WTC11 (cell line): ENCODE data around the gene KMT2D.

ENCODE experiments used
- JUN ChIP-seq: sonication (generic); formaldehyde crosslinking; IDR thresholded peaks from 2 replicates; pipeline ENCODE4 v1.8.0; 2023; ENCODE audit warnings: mild to moderate bottlenecking, missing genetic modification reagents
- KAT7 ChIP-seq: sonication (generic); formaldehyde crosslinking; IDR thresholded peaks from 2 replicates; pipeline ENCODE4 v1.8.1; 2023; ENCODE audit warnings: missing genetic modification reagents, mild to moderate bottlenecking, borderline replicate concordance
- RELA ChIP-seq: sonication (generic); formaldehyde crosslinking; IDR thresholded peaks from 2 replicates; pipeline ENCODE4 v1.8.1; 2022; ENCODE audit warnings: missing genetic modification reagents, mild to moderate bottlenecking, borderline replicate concordance
- TEAD4 ChIP-seq: sonication (generic); formaldehyde crosslinking; IDR thresholded peaks from 2 replicates; pipeline ENCODE4 v1.8.0; 2022; ENCODE audit warnings: mild to moderate bottlenecking, missing genetic modification reagents
- TF ChIP-seq, protein P1 (sequence below): fragments of 200-600 bp; IDR thresholded peaks from 2 replicates; pipeline ENCODE4 v1.8.0; 2022; ENCODE audit warnings: antibody characterized with exemption

- TF ChIP-seq JUN (CRISPR knock-in tag) (no peak), KAT7 (CRISPR knock-in tag) (no peak), TEAD4 (CRISPR knock-in tag) (no peak), RELA (CRISPR knock-in tag) (no peak)
- TF ChIP-seq, protein P1, sequence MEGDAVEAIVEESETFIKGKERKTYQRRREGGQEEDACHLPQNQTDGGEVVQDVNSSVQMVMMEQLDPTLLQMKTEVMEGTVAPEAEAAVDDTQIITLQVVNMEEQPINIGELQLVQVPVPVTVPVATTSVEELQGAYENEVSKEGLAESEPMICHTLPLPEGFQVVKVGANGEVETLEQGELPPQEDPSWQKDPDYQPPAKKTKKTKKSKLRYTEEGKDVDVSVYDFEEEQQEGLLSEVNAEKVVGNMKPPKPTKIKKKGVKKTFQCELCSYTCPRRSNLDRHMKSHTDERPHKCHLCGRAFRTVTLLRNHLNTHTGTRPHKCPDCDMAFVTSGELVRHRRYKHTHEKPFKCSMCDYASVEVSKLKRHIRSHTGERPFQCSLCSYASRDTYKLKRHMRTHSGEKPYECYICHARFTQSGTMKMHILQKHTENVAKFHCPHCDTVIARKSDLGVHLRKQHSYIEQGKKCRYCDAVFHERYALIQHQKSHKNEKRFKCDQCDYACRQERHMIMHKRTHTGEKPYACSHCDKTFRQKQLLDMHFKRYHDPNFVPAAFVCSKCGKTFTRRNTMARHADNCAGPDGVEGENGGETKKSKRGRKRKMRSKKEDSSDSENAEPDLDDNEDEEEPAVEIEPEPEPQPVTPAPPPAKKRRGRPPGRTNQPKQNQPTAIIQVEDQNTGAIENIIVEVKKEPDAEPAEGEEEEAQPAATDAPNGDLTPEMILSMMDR: no peak
Measured at GRCh38 chr12:49105504-49106084, 45.0 kb upstream of the KMT2D start.
